GM23338 (cell line): ENCODE measurements around the gene GPC5.

Source experiments
- EZH2phosphoT487 ChIP-seq: fragments of 200-600 bp; sonication (generic); IDR thresholded peaks from one replicate; pipeline ENCODE4 v1.8.1; 2018; ENCODE audit warnings: antibody characterized with exemption; ENCODE audit not compliant: unreplicated experiment
- JUNB ChIP-seq: IDR thresholded peaks from one replicate; pipeline ENCODE4 v1.6.1; 2016; ENCODE audit warnings: antibody characterized with exemption; ENCODE audit not compliant: unreplicated experiment
- STAT1 ChIP-seq: IDR thresholded peaks from one replicate; pipeline ENCODE4 v1.6.1; 2016; ENCODE audit warnings: antibody characterized with exemption; ENCODE audit not compliant: unreplicated experiment
- TF ChIP-seq, protein P1 (sequence below), 2 experiments: fragments of 200-600 bp in 1 of 2; sonication (generic) in 1 of 2; conservative IDR thresholded peaks; 2 replicates each; pipeline versions ENCODE4 v1.5.1 to v1.6.1; 2016 to 2017; ENCODE audit warnings: antibody characterized with exemption in 2 of 2, low read depth in 2 of 2, mild to moderate bottlenecking in 2 of 2, moderate library complexity in 1 of 2
- TF ChIP-seq, protein P2 (sequence below): IDR thresholded peaks from one replicate; pipeline ENCODE4 v1.6.1; 2018; ENCODE audit warnings: antibody characterized with exemption; ENCODE audit not compliant: unreplicated experiment

DNA sequence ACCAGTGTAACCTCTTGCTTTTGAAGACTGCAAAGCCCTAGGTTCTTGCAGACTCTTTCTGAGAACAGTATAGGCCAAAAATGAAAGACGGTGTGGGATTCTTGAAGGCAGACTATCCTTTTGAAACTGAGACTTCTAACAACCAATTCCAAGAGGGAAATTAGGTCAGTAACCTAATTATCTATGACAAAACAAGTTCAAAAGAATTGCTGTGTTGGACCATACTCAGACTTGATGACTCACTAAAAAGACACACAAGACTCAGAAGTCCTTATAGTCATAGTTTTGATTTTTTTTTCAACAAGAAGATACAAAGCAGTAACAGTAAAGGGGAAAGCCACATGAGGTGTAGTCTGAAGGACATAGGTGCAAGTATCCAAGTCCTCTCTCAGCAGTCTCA lies 1204.1 kb downstream of the GPC5 start:
- TF ChIP-seq, protein P1, sequence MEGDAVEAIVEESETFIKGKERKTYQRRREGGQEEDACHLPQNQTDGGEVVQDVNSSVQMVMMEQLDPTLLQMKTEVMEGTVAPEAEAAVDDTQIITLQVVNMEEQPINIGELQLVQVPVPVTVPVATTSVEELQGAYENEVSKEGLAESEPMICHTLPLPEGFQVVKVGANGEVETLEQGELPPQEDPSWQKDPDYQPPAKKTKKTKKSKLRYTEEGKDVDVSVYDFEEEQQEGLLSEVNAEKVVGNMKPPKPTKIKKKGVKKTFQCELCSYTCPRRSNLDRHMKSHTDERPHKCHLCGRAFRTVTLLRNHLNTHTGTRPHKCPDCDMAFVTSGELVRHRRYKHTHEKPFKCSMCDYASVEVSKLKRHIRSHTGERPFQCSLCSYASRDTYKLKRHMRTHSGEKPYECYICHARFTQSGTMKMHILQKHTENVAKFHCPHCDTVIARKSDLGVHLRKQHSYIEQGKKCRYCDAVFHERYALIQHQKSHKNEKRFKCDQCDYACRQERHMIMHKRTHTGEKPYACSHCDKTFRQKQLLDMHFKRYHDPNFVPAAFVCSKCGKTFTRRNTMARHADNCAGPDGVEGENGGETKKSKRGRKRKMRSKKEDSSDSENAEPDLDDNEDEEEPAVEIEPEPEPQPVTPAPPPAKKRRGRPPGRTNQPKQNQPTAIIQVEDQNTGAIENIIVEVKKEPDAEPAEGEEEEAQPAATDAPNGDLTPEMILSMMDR (conservative IDR thresholded peaks at IDR 0.05; ENCODE audit: low read depth in 2 of 2) = no peak
- TF ChIP-seq STAT1 (no peak), JUNB (no peak), EZH2phosphoT487 (no peak)
- TF ChIP-seq, protein P2, sequence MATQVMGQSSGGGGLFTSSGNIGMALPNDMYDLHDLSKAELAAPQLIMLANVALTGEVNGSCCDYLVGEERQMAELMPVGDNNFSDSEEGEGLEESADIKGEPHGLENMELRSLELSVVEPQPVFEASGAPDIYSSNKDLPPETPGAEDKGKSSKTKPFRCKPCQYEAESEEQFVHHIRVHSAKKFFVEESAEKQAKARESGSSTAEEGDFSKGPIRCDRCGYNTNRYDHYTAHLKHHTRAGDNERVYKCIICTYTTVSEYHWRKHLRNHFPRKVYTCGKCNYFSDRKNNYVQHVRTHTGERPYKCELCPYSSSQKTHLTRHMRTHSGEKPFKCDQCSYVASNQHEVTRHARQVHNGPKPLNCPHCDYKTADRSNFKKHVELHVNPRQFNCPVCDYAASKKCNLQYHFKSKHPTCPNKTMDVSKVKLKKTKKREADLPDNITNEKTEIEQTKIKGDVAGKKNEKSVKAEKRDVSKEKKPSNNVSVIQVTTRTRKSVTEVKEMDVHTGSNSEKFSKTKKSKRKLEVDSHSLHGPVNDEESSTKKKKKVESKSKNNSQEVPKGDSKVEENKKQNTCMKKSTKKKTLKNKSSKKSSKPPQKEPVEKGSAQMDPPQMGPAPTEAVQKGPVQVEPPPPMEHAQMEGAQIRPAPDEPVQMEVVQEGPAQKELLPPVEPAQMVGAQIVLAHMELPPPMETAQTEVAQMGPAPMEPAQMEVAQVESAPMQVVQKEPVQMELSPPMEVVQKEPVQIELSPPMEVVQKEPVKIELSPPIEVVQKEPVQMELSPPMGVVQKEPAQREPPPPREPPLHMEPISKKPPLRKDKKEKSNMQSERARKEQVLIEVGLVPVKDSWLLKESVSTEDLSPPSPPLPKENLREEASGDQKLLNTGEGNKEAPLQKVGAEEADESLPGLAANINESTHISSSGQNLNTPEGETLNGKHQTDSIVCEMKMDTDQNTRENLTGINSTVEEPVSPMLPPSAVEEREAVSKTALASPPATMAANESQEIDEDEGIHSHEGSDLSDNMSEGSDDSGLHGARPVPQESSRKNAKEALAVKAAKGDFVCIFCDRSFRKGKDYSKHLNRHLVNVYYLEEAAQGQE = no peak
